MM.1S (cell line): ENCODE measurements around the gene GTF3C4.

Experiments
- DNase-seq: peaks from one replicate; pipeline ENCODE4 v3.0.0-alpha.2; 2015
- H2AFZ ChIP-seq: fragments of 300-600 bp; sonication (generic); 2 replicates; pipeline ENCODE4 v1.6.0; 2016; ENCODE audit warnings: antibody characterized with exemption, low read length
- H3F3A ChIP-seq: fragments of 300-600 bp; sonication (generic); 2 replicates; pipeline ENCODE4 v1.6.1; 2016; ENCODE audit warnings: mild to moderate bottlenecking, antibody characterized with exemption, low read length, moderate library complexity, mixed read lengths; ENCODE audit not compliant: insufficient read depth
- H3K27ac ChIP-seq: fragments of 300-600 bp; sonication (generic); 2 replicates; pipeline ENCODE4 v1.5.1; 2016; ENCODE audit warnings: mild to moderate bottlenecking, low read length
- H3K27me3 ChIP-seq: fragments of 300-600 bp; sonication (generic); replicated peaks from 2 replicates; pipeline ENCODE4 v1.6.0; 2016; ENCODE audit warnings: low read length; ENCODE audit not compliant: insufficient read depth
- H3K36me3 ChIP-seq: fragments of 300-600 bp; sonication (generic); replicated peaks from 2 replicates; pipeline ENCODE4 v1.6.1; 2016; ENCODE audit warnings: mild to moderate bottlenecking, low read length, mixed read lengths; ENCODE audit not compliant: insufficient read depth
- H3K4me1 ChIP-seq: fragments of 300-600 bp; sonication (generic); 2 replicates; pipeline ENCODE4 v1.6.1; 2016; ENCODE audit warnings: low read length, mixed read lengths
- H3K4me2 ChIP-seq: fragments of 300-600 bp; sonication (generic); 2 replicates; pipeline ENCODE4 v1.6.0; 2016; ENCODE audit warnings: low read depth, low read length
- H3K4me3 ChIP-seq: fragments of 300-600 bp; sonication (generic); 2 replicates; pipeline ENCODE4 v1.5.1; 2016; ENCODE audit warnings: low read length, mixed read lengths
- H3K79me2 ChIP-seq: fragments of 300-600 bp; sonication (generic); 2 replicates; pipeline ENCODE4 v1.6.1; 2016; ENCODE audit warnings: mixed run types, low read length, mixed read lengths
- H3K9ac ChIP-seq: fragments of 300-600 bp; sonication (generic); 2 replicates; pipeline ENCODE4 v1.6.1; 2016; ENCODE audit warnings: low read length, mixed read lengths
- H3K9me2 ChIP-seq: fragments of 300-600 bp; sonication (generic); replicated peaks from 2 replicates; pipeline ENCODE4 v1.6.1; 2016; ENCODE audit warnings: mild to moderate bottlenecking, low read length, mixed read lengths; ENCODE audit not compliant: insufficient read depth
- H3K9me3 ChIP-seq: fragments of 300-600 bp; sonication (generic); replicated peaks from 2 replicates; pipeline ENCODE4 v1.6.1; 2016; ENCODE audit warnings: mild to moderate bottlenecking, low read length, mixed read lengths; ENCODE audit not compliant: insufficient read depth
- H4K20me1 ChIP-seq: fragments of 300-600 bp; sonication (generic); 2 replicates; pipeline ENCODE4 v1.6.1; 2016; ENCODE audit warnings: mild to moderate bottlenecking, low read length, moderate library complexity, mixed read lengths; ENCODE audit not compliant: insufficient read depth
- CTCF ChIP-seq: fragments of 300-600 bp; sonication (generic); IDR thresholded peaks from 2 replicates; pipeline ENCODE4 v1.5.1; 2016; ENCODE audit warnings: antibody characterized with exemption, low read length, mixed read lengths
- EZH2 ChIP-seq: fragments of 300-600 bp; sonication (generic); optimal IDR thresholded peaks from 2 replicates; pipeline ENCODE3; 2017; ENCODE audit warnings: low read depth, mild to moderate bottlenecking, antibody characterized with exemption, low read length, mixed read lengths
- EZH2phosphoT487 ChIP-seq: fragments of 300-600 bp; sonication (generic); IDR thresholded peaks from 2 replicates; pipeline ENCODE4 v1.6.1; 2018; ENCODE audit warnings: antibody characterized with exemption, low read length

Gene GTF3C4, protein sequence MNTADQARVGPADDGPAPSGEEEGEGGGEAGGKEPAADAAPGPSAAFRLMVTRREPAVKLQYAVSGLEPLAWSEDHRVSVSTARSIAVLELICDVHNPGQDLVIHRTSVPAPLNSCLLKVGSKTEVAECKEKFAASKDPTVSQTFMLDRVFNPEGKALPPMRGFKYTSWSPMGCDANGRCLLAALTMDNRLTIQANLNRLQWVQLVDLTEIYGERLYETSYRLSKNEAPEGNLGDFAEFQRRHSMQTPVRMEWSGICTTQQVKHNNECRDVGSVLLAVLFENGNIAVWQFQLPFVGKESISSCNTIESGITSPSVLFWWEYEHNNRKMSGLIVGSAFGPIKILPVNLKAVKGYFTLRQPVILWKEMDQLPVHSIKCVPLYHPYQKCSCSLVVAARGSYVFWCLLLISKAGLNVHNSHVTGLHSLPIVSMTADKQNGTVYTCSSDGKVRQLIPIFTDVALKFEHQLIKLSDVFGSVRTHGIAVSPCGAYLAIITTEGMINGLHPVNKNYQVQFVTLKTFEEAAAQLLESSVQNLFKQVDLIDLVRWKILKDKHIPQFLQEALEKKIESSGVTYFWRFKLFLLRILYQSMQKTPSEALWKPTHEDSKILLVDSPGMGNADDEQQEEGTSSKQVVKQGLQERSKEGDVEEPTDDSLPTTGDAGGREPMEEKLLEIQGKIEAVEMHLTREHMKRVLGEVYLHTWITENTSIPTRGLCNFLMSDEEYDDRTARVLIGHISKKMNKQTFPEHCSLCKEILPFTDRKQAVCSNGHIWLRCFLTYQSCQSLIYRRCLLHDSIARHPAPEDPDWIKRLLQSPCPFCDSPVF

DNA sequence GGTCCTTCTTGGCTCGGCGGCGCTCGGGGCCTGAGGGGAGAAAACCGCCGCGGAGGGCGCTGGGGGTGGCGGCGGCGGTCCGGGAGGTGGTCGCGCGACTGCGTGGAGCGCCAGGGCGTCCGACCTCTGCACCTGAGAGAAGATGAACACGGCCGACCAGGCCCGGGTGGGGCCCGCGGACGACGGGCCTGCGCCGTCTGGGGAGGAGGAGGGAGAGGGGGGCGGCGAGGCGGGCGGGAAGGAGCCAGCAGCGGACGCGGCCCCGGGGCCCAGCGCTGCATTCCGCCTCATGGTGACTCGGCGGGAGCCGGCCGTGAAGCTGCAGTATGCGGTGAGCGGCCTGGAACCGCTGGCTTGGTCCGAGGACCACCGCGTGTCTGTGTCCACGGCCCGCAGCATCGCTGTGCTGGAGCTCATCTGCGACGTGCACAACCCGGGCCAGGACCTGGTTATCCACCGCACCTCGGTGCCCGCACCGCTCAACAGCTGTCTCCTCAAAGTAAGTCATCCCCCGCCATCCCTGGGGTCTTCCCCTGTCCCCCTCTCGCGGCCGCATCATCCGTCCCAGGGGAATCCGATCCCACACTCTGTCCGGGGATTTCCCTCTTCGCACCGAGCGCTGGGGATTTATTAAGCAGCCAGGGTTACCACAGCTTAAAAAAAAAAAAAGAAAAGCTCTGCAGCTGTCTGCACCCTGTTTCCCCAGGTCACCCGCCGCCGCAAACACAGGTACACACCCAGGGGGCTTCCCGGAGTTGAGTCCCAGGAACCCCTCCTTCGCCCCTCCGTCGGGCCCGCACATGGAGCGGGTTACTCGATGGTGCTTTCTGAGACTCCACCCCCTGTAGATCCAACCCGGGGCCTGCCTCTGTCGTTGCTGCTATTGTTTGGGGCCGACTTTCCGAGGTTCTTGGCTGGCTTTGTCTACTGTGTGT is at the start of gene GTF3C4:
Gene GTF3C4, plus strand, starts transcription at position 8 of the 935 bp plus-strand sequence. Its CDS starts 135 bp downstream, at position 143.
- Histone ChIP-seq H4K20me1 (peaks cover 17% of the 10 kb centered on the region; the same call in 1 of the 2 replicates), H3K4me2 (peak within 1 kb of the TSS; percentile 87), H2AFZ (peak within 1 kb of the TSS; percentile 91), H3K27me3 (no peaks in the 10 kb centered on the region), H3K36me3 (no peaks in the 10 kb centered on the region), H3K4me1 (peaks cover 11% of the 10 kb centered on the region), H3K79me2 (peaks cover 90% of the 10 kb centered on the region), H3K9me2 (no peaks in the 10 kb centered on the region), H3K9ac (peak within 1 kb of the TSS; percentile 92), H3K9me3 (no peaks in the 10 kb centered on the region), H3K27ac (peak within 1 kb of the TSS; percentile 87), H3F3A (no peaks in the 10 kb centered on the region), H3K4me3 (peak within 1 kb of the TSS; percentile 99)
- TF ChIP-seq EZH2phosphoT487 = no peak
- TF ChIP-seq CTCF = no peak
- DNase-seq = peak; percentile 44

GRCh38 chr9:132622159-132622558 is 48.1 kb upstream of the GTF3C4 start:
- no peak for TF ChIP-seq EZH2
- no peak for TF ChIP-seq EZH2phosphoT487
- TF ChIP-seq CTCF = no peak
- H3F3A ChIP-seq = no peaks in the 10 kb centered on the region
- no peaks in the 10 kb centered on the region for H3K36me3 ChIP-seq
- no peak overlapping the region for H3K9ac ChIP-seq
- no peaks in the 10 kb centered on the region for H4K20me1 ChIP-seq
- H3K9me2 ChIP-seq = no peaks in the 10 kb centered on the region
- no peak overlapping the region for H3K27ac ChIP-seq
- H3K9me3 ChIP-seq = no peaks in the 10 kb centered on the region
- H3K79me2 ChIP-seq = no peaks in the 10 kb centered on the region
- no peaks in the 10 kb centered on the region for H3K27me3 ChIP-seq
- no peak for DNase-seq
- H3K4me3 ChIP-seq = no peak overlapping the region
- no peak overlapping the region for H2AFZ ChIP-seq
- no peaks in the 10 kb centered on the region for H3K4me1 ChIP-seq
- no peak overlapping the region for H3K4me2 ChIP-seq

DNA sequence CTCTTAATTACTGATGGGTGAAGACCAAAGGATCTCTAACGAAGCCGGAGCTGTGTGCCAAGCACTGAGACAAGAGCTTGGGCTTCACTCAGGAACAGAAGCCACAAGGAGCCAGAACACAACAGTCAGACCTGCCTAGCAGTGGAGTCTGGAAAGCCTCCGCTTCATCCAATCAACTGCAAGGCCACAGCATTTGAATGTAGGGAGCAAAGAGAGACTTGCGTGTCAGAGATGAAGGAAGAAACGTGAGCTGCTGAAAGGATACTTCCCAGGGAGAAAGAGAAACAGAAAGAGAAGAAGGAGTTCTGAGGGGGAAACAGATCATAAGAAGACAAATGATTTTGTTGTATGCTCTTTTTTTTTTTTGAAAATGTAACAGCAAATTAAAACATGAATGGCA is 44.0 kb upstream of the GTF3C4 start:
- no peak overlapping the region for H3K4me2 ChIP-seq
- no peaks in the 10 kb centered on the region for H3K4me1 ChIP-seq
- no peaks in the 10 kb centered on the region for H3K79me2 ChIP-seq
- DNase-seq = no peak
- H3K27ac ChIP-seq = no peak overlapping the region
- no peak overlapping the region for H3K9ac ChIP-seq
- no peaks in the 10 kb centered on the region for H3F3A ChIP-seq
- no peaks in the 10 kb centered on the region for H3K9me2 ChIP-seq
- no peak overlapping the region for H2AFZ ChIP-seq
- no peaks in the 10 kb centered on the region for H4K20me1 ChIP-seq
- H3K4me3 ChIP-seq = no peak overlapping the region
- no peaks in the 10 kb centered on the region for H3K27me3 ChIP-seq
- TF ChIP-seq EZH2phosphoT487 (no peak), EZH2 (no peak), CTCF (no peak)
- H3K9me3 ChIP-seq = no peaks in the 10 kb centered on the region
- H3K36me3 ChIP-seq = no peaks in the 10 kb centered on the region; the same call in 1 of the 2 replicates
